Effector CD8-positive, alpha-beta T cell (primary cell): ENCODE measurements around the gene MAPK8.

Experiments
- DNase-seq: peaks from one replicate; lab custom pipeline; 2025; lab: John Stamatoyannopoulos, UW

MAPK8 gene

GRCh38 chr10:48292616-48293015, 13.9 kb upstream of the MAPK8 start:
- DNase-seq = no peak

DNA sequence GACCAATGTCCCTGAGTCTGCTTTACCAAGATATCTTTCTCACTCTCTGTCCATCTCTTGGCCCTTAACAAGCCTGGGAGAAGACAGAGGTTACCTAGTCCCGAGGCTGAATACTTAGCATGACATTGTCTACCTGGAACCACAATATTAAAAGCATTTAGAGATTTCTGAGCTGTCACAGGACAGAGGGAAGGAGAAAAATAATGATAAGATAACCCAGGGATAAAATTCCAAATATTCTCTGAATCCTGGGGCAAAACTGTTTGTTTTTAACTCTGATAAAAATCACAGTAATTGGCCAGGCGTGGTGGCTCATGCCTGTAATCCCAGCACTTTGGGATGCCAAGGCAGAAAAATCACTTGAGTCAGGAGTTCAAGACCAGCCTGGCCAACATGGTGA, 12.0 kb upstream of the MAPK8 start:
- no peak for DNase-seq

DNA sequence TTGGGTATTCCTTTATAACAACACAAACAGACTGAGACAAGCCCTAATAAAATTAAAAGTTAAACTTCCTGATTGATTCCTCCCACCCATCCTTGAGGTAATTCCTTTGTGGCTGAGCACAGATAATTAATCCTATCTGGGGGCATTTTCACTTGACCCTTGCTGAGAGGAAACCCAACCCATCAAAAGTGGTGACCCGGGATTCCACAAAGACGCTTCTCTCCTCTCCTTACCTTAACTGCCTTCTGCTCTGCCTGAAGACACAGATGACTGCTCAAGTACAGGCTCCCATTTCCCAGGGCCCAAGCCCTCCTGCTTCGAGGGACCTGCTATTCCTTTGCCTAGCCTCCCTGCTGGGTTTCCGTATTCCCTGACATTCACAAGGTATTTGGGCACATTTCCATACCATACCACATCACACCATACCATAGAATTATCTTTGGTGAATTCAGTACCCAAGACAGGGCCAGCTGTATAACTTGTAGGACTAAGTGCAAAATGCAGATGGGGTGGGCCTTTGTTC, 9.8 kb upstream of the MAPK8 start:
- no peak for DNase-seq

GRCh38 chr10:48299066-48299465, 7.4 kb upstream of the MAPK8 start:
- DNase-seq = no peak

DNA sequence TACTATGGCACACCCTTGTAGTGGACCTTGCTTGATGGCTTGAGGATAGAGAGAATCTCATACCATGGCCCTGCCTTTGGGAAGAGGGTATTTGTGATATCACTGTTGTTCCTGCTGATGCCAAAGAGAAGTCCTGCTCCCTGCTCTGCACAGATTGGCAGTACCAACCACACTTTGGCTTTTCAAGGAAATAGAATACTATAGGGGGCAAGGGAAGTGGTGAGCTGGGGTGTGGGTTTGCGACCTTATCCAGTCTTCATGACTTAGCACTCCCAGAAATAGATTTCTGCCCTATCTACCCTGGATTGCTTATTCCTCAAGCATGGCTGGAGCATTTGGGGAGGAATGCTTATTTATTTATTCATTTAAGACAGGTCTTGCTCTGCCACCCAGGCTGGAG, 6.8 kb upstream of the MAPK8 start:
- no peak for DNase-seq

DNA sequence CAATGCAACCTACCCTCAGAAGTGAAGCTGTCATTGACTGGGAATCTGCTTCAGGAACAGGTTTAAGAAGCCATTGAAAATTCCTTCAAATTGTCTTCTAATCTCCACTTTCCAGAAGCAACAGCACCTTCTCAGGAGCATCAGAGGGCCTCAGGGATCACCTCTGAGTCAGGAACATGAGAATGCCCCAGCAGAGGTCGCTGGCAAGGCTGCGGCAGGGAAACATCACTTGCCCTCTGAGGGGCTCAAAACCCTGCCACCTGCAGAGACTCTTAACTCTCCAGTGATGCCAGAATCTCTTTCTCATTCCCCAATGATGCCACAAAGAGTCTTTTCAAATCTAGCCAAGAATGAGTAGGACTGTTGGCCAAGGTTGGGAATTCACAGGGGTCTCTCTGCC, 5.9 kb upstream of the MAPK8 start:
- no peak for DNase-seq

GRCh38 chr10:48302515-48303476, 3.7 kb upstream of the MAPK8 start:
- no peak for DNase-seq

GRCh38 chr10:48305905-48306264, 592 bp upstream of the MAPK8 start:
- DNase-seq = no peak

DNA sequence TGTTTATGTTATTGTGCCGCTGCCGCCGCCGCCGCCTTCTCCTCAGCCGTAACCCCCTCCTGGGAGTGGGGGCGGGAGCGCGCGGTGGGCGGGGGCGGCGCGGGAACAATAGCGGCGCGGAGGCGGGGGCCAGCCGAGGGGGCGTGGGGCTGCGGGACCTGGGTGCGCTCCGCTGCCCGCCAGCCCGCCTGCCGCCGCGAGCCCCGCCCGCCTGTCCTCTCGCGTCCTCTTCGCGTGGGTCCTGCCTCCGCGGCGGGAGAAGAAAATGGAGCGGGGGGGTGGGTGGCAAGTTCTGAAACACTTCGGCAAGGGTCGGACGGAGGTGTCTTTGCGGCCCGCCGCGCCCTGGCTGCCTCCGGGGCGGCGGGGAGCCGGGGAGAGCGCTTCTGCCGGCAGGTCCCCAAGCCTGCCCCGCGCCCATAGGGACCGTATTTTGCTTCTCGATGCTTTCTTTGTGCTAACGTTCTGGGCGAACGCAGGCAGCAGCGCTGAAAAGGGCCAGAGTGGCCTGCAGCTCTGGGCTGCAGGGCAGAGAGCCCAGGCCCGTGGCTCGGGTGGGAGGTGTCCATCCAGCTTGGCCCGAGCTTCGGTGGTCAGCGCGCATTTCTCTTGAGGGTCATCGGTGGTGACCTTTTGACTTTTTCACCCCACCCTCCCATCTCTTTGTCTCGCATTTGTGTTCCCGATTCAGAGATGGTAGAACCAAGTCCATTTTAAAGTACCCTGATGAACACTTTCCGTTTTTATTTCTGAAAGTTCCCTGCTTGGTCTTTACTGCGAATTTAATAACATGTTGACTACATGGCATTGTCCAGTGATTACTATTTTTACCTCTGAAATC, 613 bp downstream of the MAPK8 start:
- DNase-seq = peak; percentile 74

- DNase-seq = no peak
Observed at GRCh38 chr10:48307711-48308018, 1.2 kb downstream of the MAPK8 start.

- DNase-seq = no peak
Observed at GRCh38 chr10:48309711-48310226, 3.3 kb downstream of the MAPK8 start.

DNA sequence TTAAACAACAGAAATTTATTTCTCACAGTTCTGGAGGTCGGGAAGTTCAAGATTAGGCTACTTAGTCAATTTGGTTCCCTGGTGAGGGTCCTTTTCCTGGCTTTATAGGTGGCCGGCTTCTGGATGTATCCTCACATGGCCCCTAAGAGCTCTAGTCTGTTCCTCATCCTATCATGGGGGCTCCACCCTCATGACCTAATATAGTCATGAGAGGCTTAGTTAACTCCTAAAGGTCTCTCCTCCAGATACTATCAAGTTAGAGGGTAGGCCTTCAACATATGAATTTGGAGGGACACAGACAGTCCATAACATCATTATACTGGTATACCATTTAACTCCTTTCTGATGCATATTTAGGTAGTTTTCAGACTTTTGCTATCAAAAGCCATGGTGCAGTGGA, 7.6 kb downstream of the MAPK8 start:
- DNase-seq = no peak

GRCh38 chr10:48316236-48316635, 9.8 kb downstream of the MAPK8 start:
- DNase-seq = no peak

DNA sequence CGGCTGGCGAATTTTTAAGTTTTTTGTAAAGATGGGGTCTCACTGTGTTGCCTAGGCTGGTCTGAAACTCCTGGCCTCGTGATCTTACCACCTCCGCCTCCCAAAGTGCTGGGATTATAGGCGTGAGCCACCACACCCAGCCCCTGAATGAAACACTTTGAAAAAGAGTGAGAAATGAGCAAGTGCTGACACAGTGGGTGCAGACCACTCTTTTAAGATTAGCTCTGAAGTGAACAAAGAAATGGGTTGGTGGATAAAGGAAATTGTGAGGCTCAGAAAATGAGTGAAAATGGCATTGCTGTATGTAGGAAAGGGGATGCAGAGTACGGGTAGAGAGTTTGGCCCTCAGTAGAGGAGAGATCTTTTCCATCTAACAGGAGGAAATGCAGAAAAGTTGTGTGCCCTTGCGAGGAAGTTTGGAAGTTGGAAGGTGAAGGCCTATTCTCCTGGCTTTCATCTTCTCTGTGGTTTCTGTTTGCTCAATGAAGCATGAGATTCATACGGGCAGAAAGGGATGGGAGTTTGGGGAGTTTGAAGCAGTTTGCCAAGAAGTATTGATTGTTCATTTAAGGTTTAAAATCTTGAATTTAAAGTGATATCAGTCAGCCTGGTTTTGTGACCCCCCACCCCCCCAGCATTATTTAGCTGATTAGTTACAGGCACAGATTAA, 11.0 kb downstream of the MAPK8 start:
- DNase-seq = no peak

DNA sequence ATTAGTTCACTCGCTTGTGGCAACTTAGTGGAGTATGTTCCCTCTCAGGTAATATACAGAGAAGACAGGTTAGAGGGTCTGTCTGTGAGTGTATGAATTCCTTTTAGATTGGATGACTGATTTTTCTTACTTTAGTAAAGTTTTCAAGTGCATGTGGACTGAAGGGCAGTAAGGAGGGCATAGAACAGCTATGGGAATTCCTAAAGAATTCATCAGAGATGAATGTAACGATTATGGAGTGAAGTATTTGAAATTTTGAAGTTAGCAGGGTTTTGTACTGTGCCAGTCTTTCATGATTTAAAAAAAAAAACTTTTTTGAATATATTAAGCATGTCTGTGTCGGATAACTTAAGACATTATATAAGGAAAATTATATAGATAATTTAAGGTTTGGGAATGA, 15.5 kb downstream of the MAPK8 start:
- DNase-seq = no peak

DNA sequence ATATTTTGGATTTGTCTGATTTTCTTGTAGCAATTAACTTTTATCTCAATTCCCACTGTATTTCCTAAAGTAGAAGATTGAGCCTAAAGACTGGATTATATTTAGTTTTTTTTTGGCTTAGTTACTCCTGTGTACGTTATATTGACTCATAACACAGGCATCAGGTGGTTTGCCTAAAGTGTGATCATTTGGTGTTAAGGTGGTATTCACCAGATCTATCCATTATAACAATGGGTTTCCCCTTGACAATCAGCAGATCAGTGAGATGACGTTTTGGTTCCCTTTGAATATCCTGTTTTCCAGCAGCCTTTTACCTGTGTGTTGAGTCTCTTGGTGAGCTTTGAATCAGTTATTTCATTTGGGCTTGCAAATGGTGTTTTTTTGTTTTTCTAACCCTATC, 18.1 kb downstream of the MAPK8 start:
- no peak for DNase-seq

DNA sequence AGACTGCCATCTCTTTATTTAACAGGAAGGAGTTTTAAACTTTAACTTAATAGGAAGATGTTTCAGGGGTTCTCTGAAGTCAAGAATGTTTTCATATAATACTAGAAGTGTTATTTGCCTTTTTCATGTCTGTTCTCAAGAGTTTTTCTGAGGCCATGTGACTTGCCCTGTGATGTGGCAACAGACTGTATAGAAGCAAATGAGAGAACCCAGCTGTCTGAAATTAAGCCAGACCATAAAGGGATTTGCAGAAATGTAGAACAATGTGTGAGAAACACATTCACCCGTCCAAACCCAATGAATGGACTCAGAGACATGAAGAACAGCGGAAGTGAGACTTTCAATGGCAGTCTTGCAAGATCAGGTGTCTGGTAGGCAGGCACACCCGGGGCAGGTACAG, 23.8 kb downstream of the MAPK8 start:
- no peak for DNase-seq

DNA sequence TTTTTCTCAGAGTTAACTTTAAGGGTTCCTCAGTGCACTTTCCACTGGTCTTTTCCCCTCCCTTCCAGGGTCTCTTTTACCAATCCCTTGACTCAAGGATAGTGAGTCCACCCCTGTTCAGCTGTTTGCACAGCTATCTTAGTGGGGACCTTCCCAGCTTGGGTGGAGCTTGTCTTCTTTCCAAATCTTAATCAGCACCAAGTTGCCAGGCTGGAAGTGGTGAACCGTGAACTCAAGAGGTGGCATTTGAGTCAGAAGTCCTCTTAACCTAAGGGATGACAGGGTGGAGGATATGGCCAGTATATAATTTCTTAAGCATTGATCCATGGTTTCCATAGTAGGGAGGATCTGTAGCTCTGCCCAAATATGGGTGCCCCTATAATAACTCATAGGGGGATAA, 25.0 kb downstream of the MAPK8 start:
- DNase-seq = no peak

DNA sequence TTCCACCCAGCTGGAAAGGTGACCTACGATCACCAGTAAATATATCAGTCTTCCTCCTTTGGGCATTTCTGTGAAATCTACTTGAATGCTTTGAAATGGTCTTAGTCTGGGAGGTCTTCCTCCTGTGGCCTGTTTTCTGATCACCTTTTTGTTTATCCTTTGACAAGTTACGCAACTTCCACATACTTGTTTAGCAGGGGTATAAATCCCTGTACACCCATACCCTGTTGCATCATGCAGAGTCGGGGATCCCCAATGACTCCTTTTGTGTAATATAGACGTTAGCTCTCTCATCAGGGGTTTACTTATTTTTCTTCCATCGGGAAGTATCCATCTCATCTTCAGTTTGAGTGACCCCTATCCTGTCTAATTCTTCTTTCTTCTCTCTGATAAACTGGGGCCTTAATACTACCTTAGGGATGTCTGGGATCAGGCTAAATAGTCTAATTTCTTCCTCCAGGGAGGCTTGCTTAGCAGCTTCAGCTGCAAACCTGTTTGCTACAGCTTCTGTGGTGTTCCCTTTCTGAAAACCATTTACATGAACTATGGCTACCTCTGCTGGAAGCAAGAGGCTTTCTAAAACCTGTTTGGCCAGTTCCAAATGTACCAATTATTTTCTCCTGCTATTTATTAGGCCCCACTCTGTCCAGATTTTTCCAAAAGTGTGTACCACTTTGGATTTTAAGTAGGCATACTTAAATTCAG, 25.8 kb downstream of the MAPK8 start:
- no peak for DNase-seq

DNA sequence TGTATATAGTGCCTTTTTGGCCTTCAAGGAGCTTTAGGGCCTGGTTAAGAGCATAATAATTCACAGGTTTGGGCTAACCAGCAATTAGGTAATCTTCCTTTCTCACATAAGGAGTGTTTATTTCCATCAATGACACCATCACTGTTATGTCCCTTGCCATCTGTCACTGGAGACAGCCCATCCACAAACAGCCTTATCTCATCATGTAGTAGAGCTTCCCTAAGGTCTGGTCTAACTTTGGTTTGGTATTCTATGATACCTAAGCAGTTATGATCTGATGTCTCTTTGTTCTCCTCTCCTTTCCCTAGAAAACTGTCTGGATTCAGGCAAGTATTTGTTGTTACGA, 26.4 kb downstream of the MAPK8 start:
- no peak for DNase-seq

GRCh38 chr10:48333856-48334255, 27.4 kb downstream of the MAPK8 start:
- no peak for DNase-seq

DNA sequence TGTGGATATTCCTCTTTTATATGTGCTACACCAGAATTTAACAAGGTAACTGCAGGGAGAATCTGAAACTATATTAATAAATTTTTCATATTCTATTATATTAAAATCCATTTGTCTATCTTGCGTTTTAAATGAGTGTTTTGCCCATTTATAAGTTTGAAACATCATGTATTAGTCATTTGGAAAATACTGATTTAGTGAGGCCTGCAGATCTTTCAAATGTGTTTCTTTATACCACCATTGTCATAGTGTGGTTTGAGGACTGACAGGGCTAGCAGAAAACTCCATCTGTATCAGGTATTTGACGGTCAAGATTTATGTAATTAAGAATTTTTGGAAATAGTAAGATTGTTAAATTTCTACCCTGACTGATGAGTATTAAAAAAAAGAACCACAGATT, 29.3 kb downstream of the MAPK8 start:
- DNase-seq = no peak
